ENCODE measurements around the gene TUBE1. TPM values are rescaled to one million over a fixed set of nuclear protein-coding genes. Genes with fewer than 3 reads are reported as not detected.

The TUBE1 gene, protein sequence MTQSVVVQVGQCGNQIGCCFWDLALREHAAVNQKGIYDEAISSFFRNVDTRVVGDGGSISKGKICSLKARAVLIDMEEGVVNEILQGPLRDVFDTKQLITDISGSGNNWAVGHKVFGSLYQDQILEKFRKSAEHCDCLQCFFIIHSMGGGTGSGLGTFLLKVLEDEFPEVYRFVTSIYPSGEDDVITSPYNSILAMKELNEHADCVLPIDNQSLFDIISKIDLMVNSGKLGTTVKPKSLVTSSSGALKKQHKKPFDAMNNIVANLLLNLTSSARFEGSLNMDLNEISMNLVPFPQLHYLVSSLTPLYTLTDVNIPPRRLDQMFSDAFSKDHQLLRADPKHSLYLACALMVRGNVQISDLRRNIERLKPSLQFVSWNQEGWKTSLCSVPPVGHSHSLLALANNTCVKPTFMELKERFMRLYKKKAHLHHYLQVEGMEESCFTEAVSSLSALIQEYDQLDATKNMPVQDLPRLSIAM
- 15.5 and 24.5 TPM in 2 replicates for total RNA-seq

GRCh38 chr6:112087136-112087911 lies at the start of gene TUBE1, which contains the start of gene FAM229B:
TSS of gene TUBE1 (minus strand) at chr6:112087482. CDS start at chr6:112087434, 48 bp downstream.
TSS of gene FAM229B (plus strand) at chr6:112087591. CDS start at chr6:112099284, 11,693 bp downstream.

GRCh38 chr6:112054001-112054400 lies 33.3 kb downstream of the TUBE1 start, which contains the start of gene CCN6:
TSS of gene CCN6 (plus strand) at chr6:112054104. CDS start at chr6:112054358, 254 bp downstream.

Other genes with a start within 250 kb of the TUBE1 start
- 90.9 and 117 TPM in 2 replicates for gene FYN, start 214.0 kb downstream of the TUBE1 start, total RNA-seq
- gene CCN6, start 33.4 kb downstream of the TUBE1 start, total RNA-seq, result not detected in 2 replicates
- 9.0 and 13.3 TPM in 2 replicates for gene FAM229B, start 109 bp upstream of the TUBE1 start, total RNA-seq
- gene LAMA4, start 167.1 kb upstream of the TUBE1 start, total RNA-seq, result 418 and 518 TPM in 2 replicates